ENCODE measurements around the gene CD68.

Gene CD68, protein sequence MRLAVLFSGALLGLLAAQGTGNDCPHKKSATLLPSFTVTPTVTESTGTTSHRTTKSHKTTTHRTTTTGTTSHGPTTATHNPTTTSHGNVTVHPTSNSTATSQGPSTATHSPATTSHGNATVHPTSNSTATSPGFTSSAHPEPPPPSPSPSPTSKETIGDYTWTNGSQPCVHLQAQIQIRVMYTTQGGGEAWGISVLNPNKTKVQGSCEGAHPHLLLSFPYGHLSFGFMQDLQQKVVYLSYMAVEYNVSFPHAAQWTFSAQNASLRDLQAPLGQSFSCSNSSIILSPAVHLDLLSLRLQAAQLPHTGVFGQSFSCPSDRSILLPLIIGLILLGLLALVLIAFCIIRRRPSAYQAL

DNA sequence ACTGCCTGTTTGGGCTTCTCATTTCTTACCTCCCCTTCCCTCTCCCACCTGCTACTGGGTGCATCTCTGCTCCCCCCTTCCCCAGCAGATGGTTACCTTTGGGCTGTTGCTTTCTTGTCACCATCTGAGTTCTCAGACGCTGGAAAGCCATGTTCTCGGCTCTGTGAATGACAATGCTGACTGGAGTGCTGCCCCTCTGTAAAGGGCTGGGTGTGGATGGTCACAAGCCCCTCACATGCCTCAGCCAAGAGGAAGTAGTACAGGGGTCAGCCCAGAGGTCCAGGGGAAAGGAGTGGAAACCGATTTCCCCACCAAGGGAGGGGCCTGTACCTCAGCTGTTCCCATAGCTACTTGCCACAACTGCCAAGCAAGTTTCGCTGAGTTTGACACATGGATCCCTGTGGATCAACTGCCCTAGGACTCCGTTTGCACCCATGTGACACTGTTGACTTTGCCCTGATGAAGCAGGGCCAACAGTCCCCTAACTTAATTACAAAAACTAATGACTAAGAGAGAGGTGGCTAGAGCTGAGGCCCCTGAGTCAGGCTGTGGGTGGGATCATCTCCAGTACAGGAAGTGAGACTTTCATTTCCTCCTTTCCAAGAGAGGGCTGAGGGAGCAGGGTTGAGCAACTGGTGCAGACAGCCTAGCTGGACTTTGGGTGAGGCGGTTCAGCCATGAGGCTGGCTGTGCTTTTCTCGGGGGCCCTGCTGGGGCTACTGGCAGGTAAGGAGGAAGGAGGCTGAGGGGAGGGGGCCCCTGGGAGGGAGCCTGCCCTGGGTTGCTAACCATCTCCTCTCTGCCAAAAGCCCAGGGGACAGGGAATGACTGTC is at the start of gene CD68:
TSS of gene CD68 (plus strand) at position 638 of the 833 bp plus-strand sequence. CDS start at position 678, 40 bp downstream.
- no peak for DNase-seq (ENCODE audit: low read depth)

DNA sequence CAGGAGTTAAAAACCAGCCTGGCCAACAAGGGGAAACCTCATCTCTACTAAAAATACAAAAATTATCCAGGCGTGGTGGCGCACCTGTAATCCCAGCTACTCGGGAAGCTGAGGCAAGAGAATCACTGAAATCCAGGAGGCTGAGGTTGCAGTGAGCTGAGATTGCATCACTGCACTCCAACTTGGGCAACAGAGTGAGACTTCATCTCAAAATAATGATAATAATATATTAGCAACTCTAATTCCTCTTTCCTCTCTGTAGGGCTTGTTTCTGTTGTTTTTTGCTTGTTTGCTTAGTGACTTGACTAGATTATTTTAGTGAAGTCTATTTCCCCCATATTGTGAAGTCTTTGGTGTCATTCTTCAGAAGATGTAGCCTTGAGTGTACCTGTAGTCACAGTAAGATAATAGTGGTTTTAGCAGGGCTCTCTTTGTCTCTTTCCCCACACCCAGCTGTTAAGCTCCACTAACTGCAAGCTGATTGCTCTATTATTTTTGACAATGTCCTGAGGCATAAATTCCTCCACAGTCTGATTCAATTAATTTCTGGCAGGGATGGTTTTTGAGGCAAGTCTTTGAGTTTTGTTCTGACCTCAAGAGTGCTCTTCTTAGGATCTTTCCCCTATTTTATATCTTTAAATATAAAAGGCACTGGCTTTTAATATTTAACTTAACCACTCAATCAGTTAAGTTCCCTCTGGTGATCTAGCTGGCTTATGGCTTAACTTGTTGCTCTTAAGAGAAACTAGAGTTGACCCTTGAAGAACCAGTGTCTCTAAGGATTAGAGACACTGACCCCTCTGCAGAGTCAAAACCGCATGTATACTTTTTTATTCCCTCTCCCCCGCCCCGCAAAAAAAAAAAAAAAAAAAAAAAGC is 49.2 kb upstream of the CD68 start:
- DNase-seq (ENCODE audit: low read depth): no peak

DNA sequence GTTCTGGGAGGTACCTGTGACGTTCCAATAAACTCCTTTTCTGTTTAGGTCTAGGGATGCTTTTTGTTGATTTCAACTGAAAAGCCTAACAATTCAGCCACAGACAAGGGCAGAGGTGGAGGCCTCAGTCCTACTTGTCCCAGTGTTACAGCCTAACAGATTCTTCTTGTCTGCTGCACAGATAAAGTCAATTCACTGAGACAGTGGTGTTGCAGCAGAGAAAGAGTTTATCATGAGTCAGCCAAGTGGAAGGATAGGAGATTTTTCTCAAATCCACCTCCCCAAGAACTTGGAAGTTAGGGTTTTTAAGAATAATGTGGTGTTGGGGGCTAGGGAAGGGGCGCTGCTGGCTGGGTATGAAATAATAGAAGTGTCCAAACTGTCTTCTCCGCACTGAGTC is 41.4 kb upstream of the CD68 start:
- no peak for DNase-seq (ENCODE audit: low read depth)

DNA sequence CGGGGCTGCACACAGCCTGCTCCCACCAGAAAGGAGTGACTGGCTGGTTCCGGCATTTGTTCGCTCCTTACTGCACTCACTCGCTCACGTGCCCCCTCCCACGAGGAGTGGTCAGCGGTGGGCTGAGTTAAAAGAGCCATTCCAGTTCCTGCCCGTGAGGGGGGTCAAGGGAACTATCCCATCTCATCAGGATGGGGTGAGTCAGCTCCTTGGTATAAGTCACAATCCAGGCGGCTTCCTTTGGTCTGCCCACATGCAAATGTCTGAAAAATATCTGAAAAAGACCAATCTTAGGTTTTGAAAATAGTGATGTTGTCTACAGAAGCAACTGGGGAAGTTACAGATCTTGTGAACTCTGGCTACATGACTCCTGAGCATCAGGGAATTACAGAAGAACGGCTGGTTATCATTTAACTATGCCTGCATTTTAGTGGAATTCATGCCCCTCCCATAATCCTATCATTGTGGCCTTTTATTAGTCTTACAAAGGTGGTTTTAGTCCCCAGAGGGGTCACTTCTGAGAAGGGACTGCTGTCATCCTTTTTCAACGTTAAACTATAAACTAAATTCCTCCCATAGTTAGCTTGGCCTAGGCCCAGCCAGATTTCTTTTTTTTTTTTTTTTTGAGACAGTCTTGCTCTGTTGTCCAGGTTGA is 40.4 kb upstream of the CD68 start:
- no peak for DNase-seq (ENCODE audit: low read depth)

DNA sequence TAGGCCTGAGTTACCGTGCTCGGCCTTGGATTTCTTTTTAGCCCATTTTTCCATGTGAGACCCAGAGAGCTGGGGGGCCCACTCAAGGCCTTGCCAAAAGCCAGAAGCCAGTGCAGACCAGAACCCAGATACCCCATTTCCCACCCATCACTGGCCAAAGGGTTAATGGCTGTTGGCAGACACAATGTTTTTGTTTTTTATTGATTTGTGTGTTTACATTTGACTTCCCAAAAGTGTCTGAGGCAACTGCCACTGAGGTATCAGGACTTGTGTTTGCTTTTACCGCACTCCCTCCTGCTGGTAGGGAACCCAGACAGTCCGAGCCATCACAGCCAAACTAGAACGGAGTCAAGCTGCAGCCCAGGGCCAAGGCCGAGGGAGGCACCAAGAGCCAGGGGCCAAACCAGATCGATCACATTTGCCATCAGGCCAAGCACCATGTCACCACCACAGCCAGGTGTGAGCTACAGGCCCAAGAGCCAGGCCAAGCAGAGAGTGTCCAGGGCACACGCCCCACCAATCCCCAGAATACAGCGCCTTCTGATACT is 38.3 kb upstream of the CD68 start:
- no peak for DNase-seq (ENCODE audit: low read depth)

DNA sequence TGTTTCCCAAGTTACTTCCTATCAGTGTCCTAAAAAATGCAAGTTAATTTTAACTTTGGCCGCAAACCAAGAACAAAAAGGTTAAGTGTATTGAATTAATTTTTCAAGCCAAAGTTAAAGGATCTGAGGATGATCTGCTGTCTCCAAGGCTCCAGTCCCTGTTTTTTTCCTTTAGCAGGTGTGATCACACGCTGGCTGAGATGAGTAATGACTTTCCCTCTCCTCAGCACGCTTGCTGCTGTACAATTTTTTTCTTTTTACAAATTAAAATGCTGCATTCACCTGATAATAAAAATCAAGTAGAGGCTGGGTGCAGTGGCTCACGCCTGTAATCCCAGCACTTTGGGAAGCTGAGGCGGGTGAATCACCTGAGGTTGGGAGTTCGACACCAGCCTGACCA is 34.5 kb upstream of the CD68 start:
- no peak for DNase-seq (ENCODE audit: low read depth)

DNA sequence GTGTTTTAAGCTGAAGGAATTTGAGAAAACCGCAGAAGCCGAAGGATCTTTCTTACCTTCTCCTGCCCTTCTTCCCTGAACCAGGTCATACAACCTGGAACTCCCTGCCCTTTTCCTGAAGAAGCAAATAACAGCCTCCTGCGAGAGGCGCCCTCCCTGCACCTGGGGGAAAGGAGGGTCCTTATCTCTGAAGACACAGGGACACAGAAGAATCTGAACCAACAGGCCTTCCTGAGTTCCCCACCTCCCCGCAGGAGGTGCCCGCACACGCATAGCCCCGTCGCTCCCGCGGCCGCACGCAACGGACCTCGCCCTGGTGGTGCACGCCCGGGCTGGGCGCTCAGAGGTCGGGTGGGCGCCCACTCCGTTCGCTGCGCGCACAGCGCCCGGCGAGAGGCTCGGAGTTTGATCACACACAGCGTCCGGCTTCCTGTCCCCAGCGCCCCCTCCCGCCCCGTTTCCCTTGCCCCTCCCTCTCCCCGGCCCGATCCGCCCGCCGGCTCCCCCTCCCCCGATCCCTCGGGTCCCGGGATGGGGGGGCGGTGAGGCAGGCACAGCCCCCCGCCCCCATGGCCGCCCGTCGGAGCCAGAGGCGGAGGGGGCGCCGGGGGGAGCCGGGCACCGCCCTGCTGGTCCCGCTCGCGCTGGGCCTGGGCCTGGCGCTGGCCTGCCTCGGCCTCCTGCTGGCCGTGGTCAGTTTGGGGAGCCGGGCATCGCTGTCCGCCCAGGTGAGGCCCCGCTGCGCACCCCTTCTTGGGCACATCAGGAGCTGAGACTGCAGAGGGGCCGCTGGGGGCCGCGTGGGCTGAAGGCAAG is 30.6 kb upstream of the CD68 start, which contains the start of gene TNFSF12:
TSS of gene TNFSF12 (plus strand) at position 474 of the 816 bp plus-strand sequence. CDS start at position 570, 96 bp downstream.
- DNase-seq (ENCODE audit: low read depth): peak; percentile 42

DNA sequence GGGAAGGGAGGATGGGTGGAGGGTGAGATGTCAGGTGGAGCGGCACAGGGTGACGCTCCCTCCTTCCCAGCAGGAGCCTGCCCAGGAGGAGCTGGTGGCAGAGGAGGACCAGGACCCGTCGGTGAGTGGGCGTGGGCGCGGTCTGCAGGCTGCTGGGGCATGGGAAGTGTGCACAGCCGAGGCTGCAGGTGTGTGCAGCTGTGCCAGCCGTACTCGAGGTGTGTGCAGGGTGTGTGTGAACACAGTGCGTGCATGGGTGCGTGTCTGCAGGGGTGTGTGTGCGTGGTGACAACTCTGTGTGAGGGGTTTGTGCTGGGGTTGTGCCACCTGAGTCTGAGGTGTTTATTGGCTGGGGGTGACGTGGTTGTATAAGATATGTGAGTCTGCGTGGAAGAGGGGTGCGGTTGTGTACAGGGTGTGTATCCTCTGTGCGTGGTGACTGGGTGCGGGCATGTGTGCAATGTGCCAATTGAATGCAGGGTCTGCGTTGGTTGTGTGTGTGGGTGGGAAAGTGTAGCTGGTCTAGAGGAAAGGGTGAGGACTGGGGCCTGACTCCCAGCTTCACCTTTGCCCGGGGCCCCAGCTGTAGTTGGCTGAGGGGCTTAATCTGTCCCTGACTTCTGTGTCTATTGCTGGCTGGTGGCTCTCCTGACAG is 29.9 kb upstream of the CD68 start:
- DNase-seq (ENCODE audit: low read depth): peak; percentile 25

DNA sequence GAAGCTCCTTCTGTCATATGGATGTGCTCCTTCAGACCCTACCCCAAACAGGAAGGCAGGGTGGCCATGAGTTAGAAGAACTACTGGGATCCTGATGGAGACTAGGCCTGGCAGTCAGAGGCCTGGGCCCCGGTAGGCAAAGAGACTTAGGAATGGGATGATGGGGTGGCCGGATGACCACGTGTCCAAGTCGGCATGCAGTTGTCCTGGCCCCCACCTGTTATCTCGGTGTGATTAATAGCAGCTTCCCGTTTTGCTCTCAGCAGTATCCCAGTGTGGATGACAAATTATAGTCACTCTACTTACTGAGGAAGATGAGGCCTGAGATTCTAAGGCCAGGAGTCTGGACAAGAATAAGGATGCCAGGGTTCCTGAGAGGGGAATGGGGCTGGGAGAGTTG is 29.1 kb upstream of the CD68 start:
- no peak for DNase-seq (ENCODE audit: low read depth)

DNA sequence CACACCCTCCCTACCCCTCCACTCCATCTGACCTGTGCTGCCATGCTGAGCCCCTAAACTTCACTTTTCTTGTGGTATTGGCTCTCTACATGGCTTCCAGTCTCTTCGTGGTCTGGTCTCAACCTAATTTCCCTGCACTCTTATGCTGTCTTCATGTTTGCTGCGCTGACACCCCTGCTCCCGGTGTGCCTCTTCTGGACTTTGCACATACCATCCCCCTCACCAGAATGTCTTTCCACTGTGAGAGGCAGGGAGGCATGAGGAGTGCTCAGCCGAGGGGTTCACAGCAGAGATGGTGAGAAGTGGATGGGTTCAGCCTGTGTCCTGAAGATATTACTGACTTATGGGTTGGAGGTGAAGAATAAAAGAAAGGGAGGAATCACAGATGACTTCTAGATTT is 28.0 kb upstream of the CD68 start:
- DNase-seq (ENCODE audit: low read depth): no peak

DNA sequence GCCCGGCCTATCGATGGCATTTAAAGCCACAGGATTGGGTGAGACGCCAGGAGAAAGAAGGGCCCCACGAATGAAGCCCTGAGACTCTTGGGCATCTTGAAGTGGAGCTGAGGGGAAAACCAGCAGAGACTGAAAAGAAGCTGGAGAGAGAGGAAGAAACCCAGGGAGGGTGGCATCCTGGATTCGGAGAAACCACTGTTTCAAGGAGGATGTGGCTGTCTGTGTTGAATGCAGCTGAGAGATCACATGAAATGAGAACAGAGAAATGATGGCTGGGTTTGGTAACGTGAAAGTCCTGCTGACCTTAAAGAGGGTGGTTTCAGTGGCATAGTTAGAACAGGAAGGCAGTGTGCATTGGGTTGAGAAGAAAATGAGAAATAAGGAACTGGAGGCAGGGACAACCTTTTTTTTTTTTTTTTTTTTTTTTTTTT is 26.8 kb upstream of the CD68 start:
- DNase-seq (ENCODE audit: low read depth): no peak

DNA sequence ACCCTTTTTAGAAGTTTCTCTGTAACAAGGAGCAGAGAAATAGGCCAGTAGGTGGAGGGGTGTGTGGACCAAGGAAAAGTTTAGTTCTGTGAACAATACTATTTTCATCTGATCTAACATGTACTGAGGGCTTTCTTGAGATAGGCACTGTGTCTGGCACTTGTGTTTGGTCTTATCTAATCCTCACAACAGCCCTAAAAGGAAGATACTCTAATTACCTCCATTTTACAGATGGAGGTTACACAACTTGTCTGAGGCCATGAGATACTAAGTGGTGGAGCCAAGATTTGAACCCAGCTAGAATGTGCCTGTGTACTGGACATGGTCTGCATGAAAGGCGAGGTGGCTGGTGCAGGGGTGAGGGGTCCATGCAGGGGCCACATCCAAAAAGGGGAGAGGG is 26.1 kb upstream of the CD68 start:
- no peak for DNase-seq (ENCODE audit: low read depth)

DNA sequence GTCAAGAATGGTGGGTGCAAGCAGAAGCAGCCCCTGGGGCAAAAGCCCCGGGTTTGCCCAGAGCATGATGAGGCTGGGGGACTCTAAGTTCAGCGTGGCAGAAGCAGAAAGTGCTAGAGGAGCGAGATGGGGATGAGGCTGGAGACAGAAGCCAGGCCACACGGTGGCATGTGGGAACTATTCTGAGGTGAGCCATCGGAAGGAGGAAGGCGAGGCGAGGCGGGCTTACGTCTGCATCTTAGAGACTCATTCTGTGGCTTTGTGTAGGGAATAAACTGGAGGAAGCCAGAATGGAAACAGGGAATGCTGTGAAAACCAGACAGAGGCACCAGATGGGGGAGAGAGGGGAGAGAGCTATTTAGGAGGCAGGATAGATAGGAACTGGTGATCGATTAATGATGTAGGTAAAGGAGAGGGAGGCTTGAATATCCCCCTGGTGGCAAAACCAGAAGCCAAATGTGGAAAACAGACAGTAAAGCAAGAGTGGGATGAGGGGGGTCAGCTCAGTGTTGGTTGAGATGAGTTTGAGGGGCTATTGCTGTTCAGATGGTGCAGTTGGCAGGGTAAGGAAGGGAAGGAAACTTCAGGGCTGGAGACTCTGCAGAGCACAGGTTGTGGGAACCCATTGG is 24.0 kb upstream of the CD68 start:
- no peak for DNase-seq (ENCODE audit: low read depth)

DNA sequence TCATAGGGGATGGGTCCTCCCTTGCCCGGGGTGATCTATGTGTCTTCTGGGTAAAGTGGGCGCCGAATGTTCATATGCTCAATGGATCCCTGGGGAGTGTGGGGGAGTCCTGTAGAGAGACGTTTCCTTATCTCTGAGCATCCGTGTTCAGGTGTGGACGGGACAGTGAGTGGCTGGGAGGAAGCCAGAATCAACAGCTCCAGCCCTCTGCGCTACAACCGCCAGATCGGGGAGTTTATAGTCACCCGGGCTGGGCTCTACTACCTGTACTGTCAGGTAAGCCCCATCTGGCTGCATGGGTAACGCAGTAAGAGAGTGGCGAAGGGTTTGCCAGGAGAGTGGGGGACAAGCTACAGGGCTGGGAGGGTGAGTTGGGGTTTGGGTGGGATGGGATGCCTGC is 22.8 kb upstream of the CD68 start:
- DNase-seq (ENCODE audit: low read depth): no peak

DNA sequence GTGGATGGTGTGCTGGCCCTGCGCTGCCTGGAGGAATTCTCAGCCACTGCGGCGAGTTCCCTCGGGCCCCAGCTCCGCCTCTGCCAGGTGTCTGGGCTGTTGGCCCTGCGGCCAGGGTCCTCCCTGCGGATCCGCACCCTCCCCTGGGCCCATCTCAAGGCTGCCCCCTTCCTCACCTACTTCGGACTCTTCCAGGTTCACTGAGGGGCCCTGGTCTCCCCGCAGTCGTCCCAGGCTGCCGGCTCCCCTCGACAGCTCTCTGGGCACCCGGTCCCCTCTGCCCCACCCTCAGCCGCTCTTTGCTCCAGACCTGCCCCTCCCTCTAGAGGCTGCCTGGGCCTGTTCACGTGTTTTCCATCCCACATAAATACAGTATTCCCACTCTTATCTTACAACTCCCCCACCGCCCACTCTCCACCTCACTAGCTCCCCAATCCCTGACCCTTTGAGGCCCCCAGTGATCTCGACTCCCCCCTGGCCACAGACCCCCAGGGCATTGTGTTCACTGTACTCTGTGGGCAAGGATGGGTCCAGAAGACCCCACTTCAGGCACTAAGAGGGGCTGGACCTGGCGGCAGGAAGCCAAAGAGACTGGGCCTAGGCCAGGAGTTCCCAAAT is 22.2 kb upstream of the CD68 start:
- no peak for DNase-seq (ENCODE audit: low read depth)

DNA sequence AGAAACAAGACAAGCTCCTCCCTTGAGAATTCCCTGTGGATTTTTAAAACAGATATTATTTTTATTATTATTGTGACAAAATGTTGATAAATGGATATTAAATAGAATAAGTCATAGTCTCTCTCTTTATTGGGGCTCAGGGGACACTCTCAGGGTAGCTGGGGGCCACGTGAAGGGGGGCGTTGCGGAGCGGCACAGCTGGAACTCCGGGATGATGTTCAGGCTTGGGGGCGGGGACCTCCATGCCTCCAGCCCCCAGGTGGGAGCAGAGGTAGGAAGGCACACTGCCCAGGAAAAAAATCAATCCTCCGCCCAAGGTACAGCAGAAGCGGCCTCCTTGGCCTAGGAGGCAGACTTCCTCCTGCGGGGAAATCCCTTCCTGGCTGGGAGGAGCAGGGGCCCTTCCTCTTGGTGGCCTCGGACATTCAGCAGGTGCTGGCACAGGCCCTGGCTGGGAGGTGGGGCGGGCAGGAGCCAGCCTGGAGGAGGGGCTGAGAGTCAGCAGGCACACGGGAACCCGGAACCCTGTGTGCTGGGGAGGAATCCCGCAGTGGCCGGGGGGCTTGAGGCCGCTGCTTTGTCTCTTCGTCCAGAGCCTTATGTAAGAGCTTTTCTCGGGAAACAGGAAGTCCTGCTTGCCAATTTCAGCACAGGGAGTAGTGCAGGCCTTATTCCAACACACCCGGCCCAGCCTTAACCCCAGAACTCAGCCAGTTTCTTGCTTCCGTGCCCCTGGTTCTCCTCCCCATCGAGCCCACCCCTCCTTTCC is 21.5 kb upstream of the CD68 start:
- DNase-seq (ENCODE audit: low read depth): no peak

DNA sequence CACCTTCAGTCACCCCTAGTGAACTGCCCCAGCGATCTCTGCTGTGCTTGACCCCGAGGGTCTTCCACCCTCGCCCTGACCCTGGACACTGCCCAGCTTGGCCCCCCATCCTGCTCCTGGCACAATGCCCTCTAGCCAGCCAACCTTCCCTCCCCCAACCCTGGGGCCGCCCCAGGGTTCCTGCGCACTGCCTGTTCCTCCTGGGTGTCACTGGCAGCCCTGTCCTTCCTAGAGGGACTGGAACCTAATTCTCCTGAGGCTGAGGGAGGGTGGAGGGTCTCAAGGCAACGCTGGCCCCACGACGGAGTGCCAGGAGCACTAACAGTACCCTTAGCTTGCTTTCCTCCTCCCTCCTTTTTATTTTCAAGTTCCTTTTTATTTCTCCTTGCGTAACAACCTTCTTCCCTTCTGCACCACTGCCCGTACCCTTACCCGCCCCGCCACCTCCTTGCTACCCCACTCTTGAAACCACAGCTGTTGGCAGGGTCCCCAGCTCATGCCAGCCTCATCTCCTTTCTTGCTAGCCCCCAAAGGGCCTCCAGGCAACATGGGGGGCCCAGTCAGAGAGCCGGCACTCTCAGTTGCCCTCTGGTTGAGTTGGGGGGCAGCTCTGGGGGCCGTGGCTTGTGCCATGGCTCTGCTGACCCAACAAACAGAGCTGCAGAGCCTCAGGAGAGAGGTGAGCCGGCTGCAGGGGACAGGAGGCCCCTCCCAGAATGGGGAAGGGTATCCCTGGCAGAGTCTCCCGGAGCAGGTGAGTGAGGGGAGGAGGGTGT is 20.7 kb upstream of the CD68 start, which contains the start of gene TNFSF13:
TSS of gene TNFSF13 (plus strand) at position 207 of the 776 bp plus-strand sequence. CDS start at position 497, 290 bp downstream.
- DNase-seq (ENCODE audit: low read depth): no peak
